IMR-90 (cell line): ENCODE data around the gene KBTBD4.

Source experiments
- POLR2A ChIP-seq: IDR thresholded peaks from 2 replicates; pipeline ENCODE4 v1.6.1; 2012; ENCODE audit warnings: mild to moderate bottlenecking, low read depth, low read length
- TF ChIP-seq, protein P1 (sequence below): conservative IDR thresholded peaks from 2 replicates; pipeline ENCODE4 v1.5.1; 2012; ENCODE audit warnings: mild to moderate bottlenecking, low read depth, low read length, improper control_type of control experiment

DNA sequence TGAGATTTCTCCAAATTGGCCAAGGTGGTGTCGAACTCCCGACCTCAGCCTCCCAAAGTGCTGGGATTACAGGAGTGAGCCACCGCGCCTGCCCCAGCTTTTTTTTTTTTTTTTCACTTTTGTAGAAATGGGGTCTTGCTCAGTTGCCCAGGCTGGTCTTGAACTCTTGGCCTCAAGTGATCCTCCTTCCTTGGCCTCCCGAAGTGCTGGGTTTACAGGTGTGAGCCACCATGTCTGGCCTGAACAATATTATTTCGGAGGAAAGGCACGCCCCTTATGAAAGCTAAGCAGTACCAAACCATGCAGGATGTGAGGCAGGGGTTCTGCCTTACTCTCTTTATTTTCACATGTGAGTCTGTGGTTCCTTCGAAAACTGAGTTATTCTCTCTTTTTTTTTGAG is 47.5 kb upstream of the KBTBD4 start:
- TF ChIP-seq, protein P1, sequence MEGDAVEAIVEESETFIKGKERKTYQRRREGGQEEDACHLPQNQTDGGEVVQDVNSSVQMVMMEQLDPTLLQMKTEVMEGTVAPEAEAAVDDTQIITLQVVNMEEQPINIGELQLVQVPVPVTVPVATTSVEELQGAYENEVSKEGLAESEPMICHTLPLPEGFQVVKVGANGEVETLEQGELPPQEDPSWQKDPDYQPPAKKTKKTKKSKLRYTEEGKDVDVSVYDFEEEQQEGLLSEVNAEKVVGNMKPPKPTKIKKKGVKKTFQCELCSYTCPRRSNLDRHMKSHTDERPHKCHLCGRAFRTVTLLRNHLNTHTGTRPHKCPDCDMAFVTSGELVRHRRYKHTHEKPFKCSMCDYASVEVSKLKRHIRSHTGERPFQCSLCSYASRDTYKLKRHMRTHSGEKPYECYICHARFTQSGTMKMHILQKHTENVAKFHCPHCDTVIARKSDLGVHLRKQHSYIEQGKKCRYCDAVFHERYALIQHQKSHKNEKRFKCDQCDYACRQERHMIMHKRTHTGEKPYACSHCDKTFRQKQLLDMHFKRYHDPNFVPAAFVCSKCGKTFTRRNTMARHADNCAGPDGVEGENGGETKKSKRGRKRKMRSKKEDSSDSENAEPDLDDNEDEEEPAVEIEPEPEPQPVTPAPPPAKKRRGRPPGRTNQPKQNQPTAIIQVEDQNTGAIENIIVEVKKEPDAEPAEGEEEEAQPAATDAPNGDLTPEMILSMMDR = no peak
- TF ChIP-seq POLR2A = no peak
